Astrocyte of the cerebellum (primary cell): ENCODE data around the gene MAPK11.

Experiments
- DNase-seq: peaks from one replicate; pipeline ENCODE4 v3.0.0-alpha.2; 2011; ENCODE audit warnings: low read depth
- H3K4me3 ChIP-seq: 2 replicates; pipeline ENCODE4 v1.5.1; 2011; ENCODE audit warnings: mild to moderate bottlenecking, low read depth, low read length, moderate library complexity
- in situ Hi-C: cut with HindIII; loops from 2 replicates; pipeline ENCODE4 v1.10.0; 2017; ENCODE audit warnings: low sequenced_read_pairs
- TF ChIP-seq, protein P1 (sequence below): IDR thresholded peaks from 2 replicates; pipeline ENCODE4 v1.5.1; 2012; ENCODE audit warnings: low read length, low read depth, moderate library complexity, mild to moderate bottlenecking; ENCODE audit errors: missing control alignments

The MAPK11 gene

DNA sequence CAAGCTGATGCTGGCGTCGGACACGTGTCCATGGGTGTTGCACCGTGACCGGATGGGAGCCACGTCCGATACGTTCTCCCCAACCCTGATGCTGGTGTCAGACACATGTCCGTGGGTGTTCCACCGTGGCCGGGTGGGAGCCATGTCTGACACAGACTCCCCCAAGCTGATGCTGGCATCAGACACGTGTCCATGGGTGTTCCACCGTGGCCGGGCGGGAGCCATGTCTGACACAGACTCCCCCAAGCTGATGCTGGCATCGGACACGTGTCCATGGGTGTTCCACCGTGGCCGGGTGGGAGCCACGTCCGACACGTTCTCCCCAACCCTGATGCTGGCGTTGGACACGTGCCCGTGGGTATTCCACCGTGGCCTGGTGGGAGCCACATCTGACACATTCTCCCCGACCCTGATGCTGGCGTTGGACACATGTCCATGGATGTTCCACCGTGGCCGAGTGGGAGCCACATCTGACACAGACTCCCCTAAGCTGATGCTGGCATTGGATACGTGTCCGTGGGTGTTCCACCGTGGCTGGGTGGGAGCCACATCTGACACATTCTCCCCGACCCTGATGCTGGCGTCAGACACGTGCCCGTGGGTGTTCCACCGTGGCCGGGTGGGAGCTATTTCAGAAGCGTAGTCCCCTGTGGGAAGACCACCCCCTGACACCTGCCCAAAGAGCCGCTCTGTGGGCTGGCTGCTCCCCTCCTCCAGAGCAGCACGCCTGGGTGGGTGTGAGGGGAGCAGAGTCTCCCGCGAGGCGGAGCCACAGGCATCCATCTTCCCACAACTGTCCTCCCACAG is 49.4 kb downstream of the MAPK11 start:
- no peak overlapping the region for H3K4me3 ChIP-seq
- TF ChIP-seq, protein P1, sequence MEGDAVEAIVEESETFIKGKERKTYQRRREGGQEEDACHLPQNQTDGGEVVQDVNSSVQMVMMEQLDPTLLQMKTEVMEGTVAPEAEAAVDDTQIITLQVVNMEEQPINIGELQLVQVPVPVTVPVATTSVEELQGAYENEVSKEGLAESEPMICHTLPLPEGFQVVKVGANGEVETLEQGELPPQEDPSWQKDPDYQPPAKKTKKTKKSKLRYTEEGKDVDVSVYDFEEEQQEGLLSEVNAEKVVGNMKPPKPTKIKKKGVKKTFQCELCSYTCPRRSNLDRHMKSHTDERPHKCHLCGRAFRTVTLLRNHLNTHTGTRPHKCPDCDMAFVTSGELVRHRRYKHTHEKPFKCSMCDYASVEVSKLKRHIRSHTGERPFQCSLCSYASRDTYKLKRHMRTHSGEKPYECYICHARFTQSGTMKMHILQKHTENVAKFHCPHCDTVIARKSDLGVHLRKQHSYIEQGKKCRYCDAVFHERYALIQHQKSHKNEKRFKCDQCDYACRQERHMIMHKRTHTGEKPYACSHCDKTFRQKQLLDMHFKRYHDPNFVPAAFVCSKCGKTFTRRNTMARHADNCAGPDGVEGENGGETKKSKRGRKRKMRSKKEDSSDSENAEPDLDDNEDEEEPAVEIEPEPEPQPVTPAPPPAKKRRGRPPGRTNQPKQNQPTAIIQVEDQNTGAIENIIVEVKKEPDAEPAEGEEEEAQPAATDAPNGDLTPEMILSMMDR, result no peak
- no peak for DNase-seq
- in situ Hi-C loops, result no loop called here

DNA sequence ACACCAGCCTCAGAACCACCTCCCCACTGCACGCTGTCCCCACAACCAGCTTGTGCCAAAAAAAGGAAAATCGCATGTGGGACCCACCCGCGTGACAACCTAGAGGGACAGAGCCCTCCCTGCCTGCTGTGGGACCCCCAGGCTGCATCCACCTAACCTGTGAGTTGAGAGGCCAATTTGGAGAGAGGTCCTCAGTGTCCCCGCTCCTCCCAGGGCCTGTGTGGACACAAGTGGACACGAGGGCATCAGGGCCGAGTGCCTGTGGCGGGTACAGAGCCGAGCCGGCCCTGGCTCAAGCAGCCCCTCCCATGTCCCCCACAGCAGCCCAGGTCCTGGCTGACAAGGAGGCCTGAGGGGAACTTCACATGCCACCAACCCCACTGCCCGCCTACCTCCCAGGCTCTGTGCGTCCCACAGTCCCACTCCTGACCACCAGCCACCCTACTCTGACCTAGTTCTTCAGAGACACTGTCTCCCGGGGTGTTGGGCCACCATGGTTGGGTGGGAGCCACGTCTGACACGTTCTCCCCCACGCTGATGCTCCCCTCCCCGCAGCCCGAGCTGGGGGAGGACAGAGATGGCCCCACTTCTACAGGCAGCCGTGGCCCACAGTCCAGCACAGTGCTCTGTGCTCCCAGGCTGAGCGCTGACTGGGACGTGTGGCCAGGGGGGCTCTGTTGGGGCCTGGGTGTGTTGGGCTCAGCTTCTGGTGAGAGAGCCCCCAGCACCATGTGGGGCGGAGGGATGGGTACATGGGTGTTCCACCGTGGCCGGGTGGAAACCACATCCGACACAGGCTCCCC is 50.2 kb downstream of the MAPK11 start:
- DNase-seq, result no peak
- no peak overlapping the region for H3K4me3 ChIP-seq
- in situ Hi-C loops, result no loop called here
- TF ChIP-seq, protein P1, result no peak

DNA sequence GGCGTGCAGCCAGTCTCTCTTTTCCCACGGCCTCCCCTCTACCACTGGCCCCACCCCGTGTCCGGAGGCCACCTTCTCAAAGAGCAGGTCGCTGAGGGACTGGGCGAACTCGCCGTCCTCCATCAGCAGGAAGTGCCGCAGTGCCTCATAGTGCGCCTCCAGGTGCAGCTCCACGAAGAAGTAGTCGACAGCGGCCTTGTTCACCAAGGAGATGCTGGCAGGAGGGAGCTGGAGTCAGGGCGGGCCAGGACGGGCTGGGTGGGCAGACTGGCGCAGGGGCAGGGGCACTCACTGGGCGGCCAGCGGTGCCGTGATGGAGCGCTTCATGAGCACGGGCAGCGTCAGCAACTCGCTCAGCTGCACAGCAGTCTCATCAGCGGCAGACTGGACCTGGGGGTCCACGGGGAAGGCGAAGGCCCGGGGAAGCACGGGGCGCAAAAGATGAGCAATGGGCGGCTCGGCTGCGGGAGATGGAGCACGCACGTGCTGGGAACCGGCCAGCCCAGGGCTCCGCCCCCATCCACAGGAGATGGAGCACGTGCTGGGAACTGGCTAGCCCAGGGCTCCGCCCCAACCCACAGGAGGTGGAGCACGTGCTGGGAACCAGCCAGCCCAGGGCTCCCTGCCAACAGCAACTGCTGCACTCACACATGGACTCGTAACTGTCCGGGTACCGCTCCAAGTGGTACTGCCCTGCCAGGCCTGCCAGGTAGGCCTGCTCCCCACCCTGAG is 51.0 kb downstream of the MAPK11 start:
- in situ Hi-C loops, result no loop called here
- DNase-seq, result peak; percentile 55
- TF ChIP-seq, protein P1, result no peak
- no peak overlapping the region for H3K4me3 ChIP-seq

DNA sequence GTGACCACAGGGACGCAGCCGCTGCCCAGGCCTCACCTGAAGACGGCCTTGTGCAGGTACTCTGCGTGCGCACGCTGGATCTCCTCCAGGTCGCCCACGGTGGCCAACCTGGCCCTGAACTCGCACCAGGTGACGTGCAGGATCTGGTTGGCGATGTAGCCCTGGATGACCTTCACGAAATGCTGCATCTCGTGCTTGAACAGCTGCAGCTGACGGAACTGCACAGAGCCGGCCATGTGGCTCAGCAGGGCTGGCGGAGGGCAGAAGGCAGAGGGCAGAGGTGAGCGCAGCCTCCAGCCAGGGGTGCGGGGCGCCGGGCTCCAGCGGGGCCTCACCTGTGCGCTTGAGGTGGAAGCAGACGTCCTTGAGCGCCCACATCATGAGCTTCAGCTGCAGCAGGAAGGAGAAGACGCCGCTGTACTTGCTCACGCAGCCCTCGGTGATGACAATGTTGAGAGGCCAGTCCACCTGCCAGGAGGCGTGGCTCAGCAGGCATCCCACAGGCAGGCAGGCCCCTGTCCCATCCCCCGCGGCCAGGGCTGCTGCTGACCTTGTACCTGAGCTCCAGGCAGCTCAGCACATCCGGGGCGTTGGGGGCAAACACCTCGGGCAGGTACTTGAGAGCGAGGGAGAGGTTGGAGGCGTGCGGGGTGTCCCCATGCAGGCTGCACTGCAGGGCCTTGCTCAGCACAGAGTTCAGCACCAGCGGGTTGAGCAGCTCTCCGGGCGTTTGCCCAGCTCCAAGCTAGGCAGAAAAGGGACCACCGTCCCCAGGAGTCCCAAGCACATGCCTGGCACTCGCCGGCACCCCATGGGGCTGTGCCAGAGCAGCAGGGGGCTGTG is 51.8 kb downstream of the MAPK11 start:
- TF ChIP-seq, protein P1, result no peak
- in situ Hi-C loops, result no loop called here
- no peak overlapping the region for H3K4me3 ChIP-seq
- no peak for DNase-seq

DNA sequence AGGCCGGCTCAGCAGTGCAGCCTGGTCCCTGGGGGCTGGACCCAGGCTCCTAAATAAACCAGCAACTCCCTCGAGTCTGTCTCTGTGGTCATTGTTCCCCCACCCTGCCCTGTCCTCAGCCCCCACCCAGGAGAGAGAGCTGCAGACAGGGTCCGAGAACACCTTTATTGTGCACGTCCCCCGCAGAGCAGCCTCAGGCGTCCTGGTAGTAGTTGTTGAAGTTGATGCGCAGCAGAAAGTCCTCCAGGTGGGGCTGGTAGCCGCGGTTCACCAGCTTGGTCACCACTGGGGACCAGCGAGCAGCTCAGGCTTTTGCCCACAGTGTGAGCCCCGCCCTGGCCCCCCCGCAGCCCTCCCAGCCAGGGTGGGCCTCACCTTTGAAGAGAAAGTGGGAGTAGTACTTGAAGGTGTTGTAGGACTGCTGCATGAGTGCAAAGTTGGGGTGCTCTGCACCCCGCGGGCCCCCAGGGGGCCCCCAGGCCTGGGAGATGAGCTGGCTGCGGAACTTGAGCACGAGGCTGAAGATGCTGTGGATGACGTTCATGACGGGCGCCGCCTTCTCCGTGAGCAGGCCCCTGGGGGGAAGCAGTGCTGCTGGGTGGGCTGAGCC is 52.5 kb downstream of the MAPK11 start:
- TF ChIP-seq, protein P1, result no peak
- in situ Hi-C loops, result no loop called here
- no peak for DNase-seq
- no peak overlapping the region for H3K4me3 ChIP-seq
